Non-pigmented ciliary epithelial cell (primary cell): ENCODE data around the gene ADAM8.

Experiments used
- DNase-seq: peaks from one replicate; pipeline ENCODE4 v3.0.0-alpha.2; 2010; ENCODE audit warnings: low read depth

Gene ADAM8

DNA sequence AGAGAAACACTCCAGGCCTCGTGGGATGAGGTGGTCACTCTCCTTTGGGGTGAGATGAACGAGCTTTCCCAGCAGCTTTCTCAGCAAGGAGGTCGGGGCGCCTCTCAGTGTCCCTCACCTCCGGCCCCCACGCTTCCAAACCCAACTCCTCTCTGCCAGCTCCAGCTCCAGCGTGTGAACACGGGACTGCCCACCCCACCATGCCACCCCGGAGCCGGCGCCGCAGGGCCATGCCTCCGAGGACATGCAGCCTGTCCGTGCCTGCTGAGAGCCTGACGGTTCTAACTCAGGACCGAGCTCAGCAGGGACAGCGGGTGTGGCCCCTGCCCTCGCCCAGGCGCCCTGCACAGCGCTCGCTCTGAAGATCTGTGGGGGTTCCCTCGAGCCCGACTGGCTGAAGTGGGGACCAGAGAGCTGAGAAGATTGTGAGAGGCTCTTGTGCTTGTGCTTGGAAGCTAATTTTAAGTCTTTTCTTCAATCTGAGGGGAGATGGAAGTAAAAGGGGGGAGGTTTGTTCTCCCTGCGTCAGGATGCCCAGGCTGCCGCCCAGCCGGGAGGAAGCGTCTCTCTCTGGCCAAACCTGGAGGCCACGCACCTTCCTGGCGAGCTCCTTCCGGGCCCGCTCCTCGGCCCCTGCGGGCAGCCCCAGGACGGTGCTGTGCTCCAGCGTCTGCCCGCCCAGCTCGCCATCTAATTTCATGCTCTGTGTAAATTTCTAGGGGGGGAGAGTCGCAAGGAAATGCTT is 5.1 kb upstream of the ADAM8 start:
- no peak for DNase-seq

DNA sequence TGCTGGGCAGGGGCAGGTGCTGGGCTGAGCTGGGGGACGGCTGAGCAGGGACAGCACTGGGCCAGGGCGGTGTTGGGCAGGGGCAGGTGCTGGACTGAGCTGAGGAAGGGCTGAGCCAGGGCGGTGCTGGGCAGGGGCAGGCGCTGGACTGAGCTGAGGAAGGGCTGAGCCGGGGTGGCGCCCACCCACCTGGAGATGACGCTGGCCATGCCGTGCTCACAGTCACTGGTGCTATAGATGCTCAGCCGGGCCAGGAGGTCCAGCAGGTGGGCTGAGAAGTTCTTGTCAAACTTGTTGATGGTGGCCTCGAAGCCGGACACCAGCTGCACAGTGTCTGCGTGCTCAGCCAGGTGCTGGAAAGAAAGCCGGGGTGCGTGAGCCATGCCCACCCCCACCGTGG is 4.4 kb upstream of the ADAM8 start:
- no peak for DNase-seq

DNA sequence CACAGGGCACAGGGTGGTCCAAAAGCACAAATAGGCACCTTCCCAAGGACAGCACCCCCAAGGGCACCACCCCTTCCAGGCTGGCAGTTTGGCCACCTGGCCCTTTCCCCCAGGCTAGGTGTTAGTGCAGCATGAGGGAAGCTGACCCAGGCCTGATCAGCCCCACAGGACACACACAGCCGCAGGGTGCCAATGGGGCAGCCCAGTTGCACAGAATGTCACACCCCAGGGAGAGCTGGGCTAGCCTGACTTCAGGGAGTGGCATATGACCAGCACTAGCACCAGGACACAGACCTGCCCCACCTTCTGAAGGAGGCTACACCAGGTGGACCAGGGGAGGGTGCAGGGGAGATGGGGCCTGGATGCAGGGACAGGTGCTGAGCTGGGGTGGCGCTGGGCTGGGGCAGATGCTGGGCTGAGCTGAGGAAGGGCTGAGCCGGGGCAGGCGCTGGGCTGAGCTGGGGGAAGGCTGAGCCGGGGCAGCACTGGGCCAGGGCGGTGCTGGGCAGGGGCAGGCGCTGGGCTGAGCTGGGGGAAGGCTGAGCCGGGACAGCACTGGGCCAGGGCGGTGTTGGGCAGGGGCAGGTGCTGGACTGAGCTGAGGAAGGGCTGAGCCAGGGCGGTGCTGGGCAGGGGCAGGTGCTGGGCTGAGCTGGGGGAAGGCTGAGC is 3.9 kb upstream of the ADAM8 start:
- DNase-seq = no peak

DNA sequence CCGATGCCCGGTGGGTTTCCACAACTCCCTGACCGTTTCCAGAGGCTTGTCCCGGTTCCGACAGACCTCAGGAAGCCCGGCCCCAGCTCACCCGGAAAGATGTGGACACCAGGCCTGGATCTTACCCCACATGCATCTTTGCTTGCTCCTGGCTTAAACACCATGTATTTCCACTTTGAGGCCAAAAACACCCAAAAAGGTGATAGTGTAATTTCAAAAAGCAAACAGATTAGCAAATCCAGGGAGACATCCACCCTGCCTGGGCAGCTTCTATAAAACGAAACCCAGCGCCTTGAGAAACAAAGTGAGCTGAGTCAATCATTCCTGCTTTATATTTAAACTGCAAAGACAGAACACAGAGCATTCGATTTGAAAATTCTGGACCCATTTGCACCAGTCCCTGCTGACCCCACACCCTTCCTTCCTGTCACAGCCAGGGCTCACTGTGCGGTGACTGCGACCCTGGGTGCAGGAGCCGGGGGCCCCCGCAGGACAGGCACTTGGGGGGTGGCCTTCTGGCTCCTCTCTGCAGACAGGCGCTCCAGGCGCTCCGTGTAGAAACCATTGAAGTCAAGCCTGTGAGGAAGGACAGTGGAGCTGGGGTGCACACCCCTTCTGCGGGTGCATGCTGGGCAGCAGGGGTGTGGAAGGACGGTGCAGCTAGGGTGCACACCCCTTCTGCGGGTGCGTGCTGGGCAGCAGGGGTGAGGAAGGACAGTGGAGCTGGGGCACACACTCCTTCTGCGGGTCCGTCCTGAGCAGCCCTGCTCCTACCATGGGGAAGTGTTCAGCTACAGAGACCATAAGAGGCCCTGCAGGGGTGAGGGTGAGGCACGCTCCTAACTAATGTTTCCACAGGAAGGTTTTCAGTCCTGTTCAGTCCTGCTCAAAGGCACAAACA is 2.9 kb upstream of the ADAM8 start:
- no peak for DNase-seq

DNA sequence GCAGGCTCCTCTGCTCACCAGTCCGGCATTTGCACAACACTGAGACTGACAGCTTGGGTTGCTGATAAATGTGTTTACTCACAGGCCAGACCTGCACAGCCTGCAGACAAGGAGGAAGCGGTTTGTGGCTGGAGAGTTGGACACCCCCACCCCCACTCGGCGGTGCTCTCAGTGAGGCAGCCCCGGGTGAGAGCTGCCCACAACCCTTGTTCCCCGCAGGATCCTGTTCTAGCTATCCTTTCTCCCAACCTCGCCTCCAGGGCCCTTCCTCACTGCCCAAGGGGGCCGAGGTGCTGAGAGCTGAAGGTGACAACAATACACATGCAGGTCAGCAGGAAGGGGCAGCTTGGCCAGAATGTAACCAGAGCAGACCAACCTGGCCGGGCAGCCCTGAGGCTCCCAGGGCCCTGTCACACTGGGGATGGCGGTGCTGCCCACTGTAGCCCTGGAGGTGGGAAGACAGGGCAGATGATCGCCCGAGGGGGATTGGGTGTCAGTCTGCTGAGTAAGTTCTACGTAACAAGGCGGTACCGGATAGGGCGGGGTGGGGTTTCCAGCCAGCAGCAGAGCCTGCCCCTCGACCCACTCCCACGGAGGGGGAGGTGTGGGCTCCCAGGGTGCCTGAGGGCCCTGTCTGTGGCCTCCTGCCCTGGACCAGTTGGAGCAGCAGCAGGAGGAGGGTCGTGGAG is 2.1 kb upstream of the ADAM8 start:
- peak; percentile 22 for DNase-seq

DNA sequence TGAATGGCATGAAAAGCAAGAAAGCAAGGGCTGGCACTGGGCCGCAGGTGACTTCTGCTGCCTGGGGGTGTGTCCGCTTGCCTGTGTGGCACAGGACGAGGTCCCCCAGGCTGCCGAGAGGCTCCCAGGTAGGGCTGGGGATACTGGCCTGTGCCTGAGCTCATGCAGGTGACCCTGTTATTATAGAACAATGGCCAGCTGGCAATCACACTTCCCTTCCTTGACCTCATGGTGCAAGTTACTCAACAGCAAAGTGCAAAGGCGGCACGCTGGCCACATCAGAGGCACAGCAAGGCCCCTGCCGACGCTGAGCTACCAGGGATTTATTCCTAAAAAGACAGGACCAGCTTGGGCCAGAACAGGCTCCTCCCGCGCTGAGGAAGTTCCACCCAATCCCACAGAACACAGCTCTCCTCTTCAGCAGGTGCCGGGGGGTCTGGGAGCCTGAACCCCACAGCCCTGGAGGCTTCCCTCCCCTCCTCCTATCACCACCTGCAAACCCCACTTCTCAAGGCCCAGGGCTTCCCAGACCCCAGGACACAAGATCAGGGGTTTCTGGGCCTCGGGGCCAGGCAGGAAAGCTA is 1.4 kb upstream of the ADAM8 start:
- DNase-seq = no peak

DNA sequence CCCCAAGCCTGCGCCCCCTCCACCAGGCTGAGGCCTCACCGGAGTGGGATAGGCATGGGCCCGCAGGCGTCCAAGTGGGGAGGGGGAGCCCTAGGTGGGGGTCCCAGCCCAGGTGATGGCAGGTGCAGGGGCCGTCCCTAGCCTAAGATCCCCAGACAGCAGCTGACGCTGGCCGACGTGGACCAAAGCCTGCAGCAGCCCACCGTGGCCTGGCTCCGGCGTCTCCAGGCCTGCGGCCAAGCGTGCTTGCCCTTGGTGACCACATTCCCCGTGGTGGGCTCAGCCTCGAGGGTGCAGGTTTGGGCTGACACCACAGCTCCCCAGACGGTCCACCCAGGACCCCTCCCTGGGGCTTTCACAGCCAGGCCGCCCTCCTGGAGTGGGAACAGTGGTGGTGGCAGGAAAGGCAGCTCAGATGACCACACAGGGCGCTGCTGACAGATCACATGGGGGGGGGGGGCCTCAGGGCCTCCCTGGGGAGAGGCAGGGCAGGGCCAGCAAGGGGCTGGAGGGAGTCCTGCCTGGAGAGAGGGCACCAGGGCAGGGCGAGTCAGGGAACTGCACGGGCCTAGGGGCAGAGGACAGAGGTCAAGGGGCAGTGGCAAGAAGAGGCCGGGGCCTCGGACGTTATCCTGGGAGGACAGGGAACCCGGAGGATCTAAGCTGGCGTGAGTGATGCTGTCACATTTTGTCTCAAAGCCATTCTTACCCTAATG is 767 bp upstream of the ADAM8 start:
- DNase-seq = no peak

DNA sequence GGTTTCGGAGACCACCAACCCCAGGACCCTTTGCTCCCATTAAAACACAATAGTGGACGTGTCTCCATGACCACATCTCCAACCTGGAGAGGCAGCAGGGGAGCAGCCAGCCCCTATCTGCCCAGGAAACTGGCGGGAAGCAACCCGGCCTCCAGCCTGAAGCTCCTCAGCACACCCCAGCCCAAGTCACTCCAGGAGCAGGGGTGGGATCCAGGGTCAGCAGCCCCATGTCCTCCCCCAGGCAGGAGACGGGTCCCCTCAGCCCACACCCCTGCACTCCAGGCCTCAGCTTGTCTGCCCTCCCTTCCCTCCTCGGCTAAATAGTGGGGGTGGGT is 601 bp downstream of the ADAM8 start:
- DNase-seq = no peak

DNA sequence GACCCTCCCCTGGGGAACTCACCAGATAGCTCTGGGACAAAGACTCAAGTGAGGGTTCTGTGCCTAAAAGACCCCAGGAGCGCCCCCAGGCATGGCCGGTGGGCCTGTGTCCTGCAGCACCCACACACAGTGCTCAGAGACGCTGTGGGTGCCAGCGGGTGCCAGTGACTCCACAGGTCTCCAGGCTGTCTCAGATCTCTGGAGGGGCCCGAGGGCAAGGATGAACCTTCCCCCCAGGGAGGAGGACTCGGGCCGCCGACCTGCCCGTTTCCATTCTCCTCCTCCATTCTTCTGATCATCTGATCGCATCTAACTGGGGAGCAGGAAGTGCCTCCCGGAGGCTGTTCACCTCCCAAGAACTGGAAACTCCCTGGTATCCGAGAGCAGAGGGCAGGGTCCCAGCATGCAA is 980 bp downstream of the ADAM8 start:
- DNase-seq = no peak

DNA sequence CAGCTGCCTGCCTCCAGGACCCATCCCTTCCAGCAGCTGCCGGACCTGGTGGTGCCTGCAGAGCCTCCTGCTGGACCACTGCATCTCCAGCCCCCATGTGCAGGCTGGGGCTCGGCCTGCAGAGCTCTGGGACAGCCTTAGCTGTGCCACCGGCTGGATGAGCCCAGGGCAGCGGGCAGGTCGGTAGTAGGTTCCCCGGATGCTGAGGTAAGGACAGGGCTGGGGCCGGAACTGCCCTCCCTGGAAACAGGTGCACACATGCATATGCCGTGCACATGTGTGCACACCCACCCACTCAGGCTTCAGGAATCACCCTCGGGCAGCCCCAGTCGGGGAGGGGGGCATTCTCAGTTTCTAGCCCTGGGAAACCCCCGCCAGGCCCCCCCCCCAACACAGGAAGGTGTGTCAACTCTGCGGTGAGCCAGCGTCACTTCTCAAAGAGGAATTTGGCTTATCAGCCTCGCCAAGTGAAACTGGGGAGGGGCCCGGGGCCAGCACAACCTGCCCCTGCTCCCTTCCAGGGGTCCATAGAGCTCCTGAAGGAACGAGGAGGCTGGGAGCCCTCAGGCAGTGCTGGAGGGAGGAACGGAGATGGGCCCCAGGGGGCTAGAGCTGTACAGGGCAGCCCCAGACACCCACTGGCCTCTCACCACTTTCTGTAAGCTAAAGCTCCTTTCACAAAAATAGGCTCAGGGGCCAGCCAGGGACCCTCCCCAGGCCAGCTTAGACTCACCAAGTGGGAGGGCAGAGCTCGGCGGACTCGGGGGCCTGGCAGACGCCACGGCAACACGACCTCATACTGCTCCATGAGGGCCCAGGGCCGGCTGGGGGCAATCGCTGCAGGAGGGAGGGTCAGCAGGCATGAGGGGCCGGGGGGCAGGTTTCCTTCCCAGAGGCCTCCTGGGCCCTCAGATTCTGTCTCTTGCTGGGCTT is 1.7 kb downstream of the ADAM8 start:
- DNase-seq = no peak

DNA sequence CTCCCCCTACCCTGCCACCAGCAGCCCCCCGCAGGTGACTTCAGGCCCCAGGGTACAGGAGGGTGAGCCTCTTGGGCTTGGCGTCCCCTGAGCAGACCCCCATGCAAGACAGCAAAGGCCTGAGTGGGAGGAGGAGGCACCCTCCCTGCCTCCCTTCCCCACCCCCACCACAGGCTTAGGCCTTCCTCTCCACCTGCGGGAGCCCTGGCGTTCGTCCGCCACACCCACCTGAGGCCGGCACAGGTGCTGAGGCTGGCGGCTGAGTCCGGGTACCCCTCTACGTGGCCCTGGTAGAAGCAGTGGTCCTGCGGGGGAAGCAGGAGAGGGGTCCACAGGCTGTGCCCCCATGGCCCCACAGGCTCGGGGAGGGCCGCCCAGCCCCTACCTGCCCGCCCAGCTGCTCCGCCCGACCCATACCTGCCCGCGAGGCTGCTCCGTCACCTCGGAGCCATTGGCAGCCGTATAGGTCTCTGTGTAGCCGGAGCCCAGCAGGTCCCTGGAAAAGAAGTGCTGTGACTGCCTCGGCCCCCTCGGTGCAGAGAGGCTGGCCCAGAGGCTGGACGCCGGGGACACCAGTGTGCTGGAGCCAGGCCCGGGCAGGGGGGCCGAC is 3.0 kb downstream of the ADAM8 start:
- DNase-seq = no peak

DNA sequence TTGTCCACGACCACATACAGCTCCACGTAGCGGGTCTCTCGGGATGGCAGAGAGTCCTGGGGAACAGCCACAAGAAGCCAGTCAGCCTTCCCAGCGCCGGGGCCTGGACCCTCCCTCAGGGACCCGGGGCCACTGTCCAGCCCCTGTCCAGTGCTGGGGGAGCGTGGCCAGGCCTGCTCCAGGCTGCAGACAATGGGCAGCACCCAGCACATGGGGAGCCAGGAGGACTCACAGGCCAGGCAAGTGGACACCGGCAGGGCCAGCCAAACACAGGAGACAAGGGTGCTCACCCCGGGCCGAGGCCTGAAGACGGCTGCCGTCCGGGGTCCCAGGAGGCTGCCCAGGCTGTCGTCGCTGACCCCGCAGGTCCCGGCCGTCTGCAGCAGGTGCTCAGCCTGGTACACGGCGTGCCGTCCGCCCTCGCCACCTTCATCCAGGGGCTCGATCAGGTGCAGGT is 3.7 kb downstream of the ADAM8 start:
- no peak for DNase-seq

DNA sequence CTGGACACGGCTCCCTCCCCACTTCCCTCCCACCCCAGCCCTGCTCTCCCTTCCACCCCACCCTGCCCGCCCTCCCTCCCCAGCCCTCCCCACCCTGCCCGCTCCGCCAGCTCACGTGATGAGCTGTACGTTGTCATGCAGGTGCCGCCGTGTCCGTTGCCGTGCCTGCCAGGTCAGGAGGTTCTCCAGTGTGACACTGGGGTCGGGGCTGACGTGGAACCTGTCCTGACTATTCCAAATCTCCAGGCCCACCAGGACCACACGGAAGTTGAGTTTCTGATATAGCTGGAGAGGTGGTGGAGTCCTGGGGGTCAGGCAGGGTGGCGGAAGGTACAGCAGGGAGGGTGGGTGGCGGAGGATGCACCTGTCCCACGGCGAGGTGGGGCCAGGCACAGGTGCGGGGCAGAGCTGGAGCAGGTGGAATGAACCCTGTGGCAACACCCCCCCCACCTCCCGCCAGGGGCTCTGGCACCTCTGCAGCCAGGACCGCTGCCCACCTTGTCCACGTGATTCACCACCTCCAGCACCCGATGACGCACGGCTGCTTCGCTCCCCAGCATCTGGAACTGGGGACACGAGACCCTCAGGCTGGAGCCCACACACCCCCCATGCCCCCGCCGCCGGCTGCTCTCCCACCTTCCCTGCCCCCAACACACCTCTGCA is 4.2 kb downstream of the ADAM8 start:
- DNase-seq = no peak

DNA sequence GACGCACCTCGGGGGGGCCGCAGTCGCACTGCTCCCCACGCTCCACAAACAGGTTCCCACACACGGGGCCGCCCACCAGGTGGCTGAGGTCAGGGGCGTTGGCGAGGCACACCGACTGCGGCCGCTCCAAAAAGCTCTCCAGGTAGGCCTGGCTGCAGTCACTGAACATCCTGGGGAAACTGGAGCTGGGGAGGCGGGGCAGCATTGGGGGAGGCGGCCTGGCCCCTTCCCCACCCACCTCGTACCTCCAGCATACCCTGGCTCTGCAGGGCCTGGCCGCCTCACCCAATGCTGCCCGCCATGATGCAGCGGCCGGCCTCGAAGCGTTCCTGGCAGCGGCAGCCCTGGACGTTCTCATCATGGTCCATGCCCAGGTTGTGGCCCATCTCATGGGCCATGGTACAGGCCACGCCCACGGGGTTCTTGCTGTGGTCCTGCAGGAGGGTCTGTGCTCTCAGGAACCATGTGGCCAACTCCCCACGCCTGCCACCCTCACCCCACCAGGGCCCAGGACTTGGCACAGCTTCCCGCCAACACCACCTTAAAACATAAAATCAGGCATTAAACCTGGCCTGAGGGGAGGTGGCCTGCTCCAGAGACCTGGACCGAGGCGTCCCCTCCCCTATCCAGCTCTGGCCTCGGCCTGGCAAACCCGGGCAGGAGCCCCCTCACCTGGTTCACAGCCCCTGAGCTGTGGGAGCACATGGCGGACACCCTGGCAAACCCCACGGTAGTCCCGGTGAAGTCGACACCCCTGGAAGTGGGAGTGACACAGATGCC is 5.0 kb downstream of the ADAM8 start:
- DNase-seq = no peak

DNA sequence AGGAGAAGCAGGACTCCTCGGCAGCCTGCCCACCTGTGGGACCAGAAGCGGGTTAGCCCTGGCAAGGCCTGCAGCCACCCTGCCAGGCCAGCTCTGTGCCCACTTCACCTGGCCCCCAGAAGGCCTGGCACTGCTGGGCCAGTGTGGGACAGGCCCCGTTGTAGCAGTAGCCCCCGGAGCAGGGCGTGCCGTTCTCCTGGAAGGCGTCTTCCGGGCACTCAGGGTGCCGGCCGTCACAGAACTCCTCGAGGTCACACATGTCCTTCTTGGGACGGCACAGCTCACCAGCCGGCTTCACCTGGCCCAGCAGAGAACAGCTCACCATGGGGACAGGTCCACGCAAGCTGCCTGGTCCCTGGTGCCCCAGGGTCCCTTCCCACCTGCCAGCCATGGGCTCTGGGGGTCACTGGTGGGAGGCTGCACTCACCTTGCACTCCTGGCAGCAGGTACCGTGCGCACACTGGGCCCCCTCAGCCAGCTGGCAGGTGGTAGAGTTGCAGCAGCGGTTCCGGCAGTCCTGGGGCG is 5.8 kb downstream of the ADAM8 start:
- no peak for DNase-seq

DNA sequence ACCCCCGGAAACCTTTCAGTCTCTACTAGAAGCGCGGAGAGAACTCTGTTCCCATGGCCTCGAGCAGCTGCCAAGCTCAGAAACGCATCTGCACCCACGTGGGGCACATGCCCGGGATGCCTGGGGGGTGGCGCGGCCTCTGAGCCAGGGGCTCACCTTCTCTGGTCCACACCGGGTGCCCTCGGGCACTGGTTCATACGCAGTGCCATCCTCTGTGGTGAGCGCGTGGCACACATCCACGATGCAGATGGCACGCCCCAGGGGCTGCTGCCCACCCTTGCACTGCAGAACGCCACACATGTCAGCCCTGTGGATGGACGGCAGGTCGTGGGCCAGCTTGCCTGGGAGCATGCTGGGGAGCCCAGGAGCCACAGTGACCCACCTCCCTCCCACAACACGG is 6.5 kb downstream of the ADAM8 start:
- no peak for DNase-seq

DNA sequence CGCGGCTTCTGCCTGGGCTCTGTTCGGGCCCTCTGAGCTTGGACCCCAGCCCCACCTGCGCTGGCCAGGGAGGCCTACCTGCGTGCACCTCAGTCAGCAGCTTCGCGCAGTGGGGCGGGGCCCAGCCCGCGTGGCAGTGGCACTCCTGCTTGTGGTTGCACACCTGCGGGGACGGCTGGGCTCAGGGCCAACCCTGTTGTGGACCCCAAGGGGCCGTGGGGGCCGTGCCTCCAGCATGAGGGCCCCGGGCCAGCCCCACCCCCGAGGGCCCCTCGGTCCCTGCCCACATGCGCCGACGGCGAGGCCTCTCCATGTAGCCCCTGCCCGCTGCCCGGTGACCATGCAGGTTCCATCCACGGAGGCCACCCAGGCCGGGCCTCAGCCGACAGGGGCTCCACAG is 7.3 kb downstream of the ADAM8 start:
- no peak for DNase-seq

DNA sequence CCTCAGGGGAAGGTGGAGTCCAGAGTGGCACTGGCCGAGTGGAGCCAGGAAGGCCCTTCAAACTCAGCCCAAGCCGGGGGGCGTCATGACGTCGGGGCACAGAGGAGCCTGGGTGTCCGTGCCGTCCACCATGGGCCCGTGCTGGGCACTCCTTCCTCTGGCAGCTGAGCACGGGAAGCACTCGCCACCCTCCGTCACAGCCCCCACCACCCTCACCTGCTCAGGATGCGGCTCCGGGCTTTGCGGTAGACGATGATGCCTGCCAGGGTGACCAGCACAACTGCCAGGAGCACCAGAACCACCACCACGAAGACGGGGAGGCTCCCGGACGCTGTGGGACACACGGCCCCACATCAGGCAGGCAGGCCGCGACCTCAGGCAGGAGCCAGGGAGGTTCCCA is 8.1 kb downstream of the ADAM8 start:
- no peak for DNase-seq
